CD8-positive, alpha-beta memory T cell (primary cell): ENCODE data around the gene STRA8. TPM values are rescaled to one million over a fixed set of nuclear protein-coding genes. Genes with fewer than 3 reads are reported as not detected.

Source experiments
- CTCF ChIA-PET: fragments of 350-600 bp; sonication (Branson Sonifier 250); formaldehyde crosslinking; loops from one replicate; lab custom pipeline; 2021; ENCODE audit warnings: antibody characterized with exemption; lab: Charles Lee
- POLR2A ChIA-PET: fragments of 350-600 bp; sonication (Branson Sonifier 250); formaldehyde crosslinking; loops from one replicate; lab custom pipeline; 2021; ENCODE audit warnings: antibody characterized with exemption; lab: Charles Lee
- DNase-seq, 5 donors: peaks; one replicate each; pipeline versions ENCODE4 v3.0.0 to v3.0.0-alpha.2; 2020 to 2022; ENCODE audit warnings: mixed read lengths in 1 of 5
- H3K27ac ChIP-seq: one replicate; pipeline ENCODE4 v1.7.0; 2013; ENCODE audit warnings: low read depth, mild to moderate bottlenecking, low read length, moderate library complexity
- H3K27me3 ChIP-seq: 2 replicates; pipeline ENCODE4 v1.7.0; 2013; ENCODE audit warnings: low read length, mild to moderate bottlenecking; ENCODE audit not compliant: insufficient read depth, poor library complexity, severe bottlenecking
- H3K36me3 ChIP-seq: 2 replicates; pipeline ENCODE4 v1.7.0; 2013; ENCODE audit warnings: mild to moderate bottlenecking, low read length, moderate library complexity; ENCODE audit not compliant: insufficient read depth
- H3K4me1 ChIP-seq: 2 replicates; pipeline ENCODE4 v1.7.0; 2013; ENCODE audit warnings: mild to moderate bottlenecking, low read length, moderate library complexity; ENCODE audit not compliant: insufficient read depth
- H3K4me3 ChIP-seq: 2 replicates; pipeline ENCODE4 v1.7.0; 2013; ENCODE audit warnings: mild to moderate bottlenecking, low read length
- H3K9me3 ChIP-seq: 2 replicates; pipeline ENCODE4 v1.7.0; 2013; ENCODE audit warnings: mild to moderate bottlenecking, low read length
- H3K27ac Mint-ChIP-seq, 8 donors: one replicate each; pipeline ENCODE4 v1.8.0; 2020 to 2021; ENCODE audit warnings: mixed read lengths in 8 of 8, mild to moderate bottlenecking in 6 of 8, inconsistent platforms in 3 of 8, moderate library complexity in 3 of 8
- H3K27me3 Mint-ChIP-seq, 2 donors: one replicate each; pipeline ENCODE4 v1.8.0; 2020 to 2021; ENCODE audit warnings: mixed read lengths in 2 of 2, mild to moderate bottlenecking in 1 of 2, moderate library complexity in 1 of 2
- H3K36me3 Mint-ChIP-seq, 3 donors: one replicate each; pipeline ENCODE4 v1.8.0; 2020 to 2021; ENCODE audit warnings: mixed read lengths in 3 of 3, inconsistent platforms in 1 of 3, mild to moderate bottlenecking in 1 of 3
- H3K4me1 Mint-ChIP-seq, 3 donors: one replicate each; pipeline ENCODE4 v1.8.0; 2020 to 2021; ENCODE audit warnings: mixed read lengths in 3 of 3, inconsistent platforms in 1 of 3, mild to moderate bottlenecking in 1 of 3
- H3K4me3 Mint-ChIP-seq, 7 donors: one replicate each; pipeline ENCODE4 v1.8.0; 2020 to 2021; ENCODE audit warnings: mixed read lengths in 7 of 7, mild to moderate bottlenecking in 6 of 7, moderate library complexity in 4 of 7, inconsistent platforms in 2 of 7
- H3K9me3 Mint-ChIP-seq, 5 donors: one replicate each; pipeline ENCODE4 v1.8.0; 2020 to 2022; ENCODE audit warnings: mixed read lengths in 5 of 5, mild to moderate bottlenecking in 3 of 5, moderate library complexity in 2 of 5, inconsistent platforms in 1 of 5
- polyA plus RNA-seq: library from polyadenylated mRNA; unstranded; fragments of 300-500 nt; fragmentation: Illumina TruSeq; gene quantifications from one replicate; pipeline ENCODE4 v1.2.3, GENCODE V29; 2021
- total RNA-seq, 2 experiments: library from RNA; stranded (reverse); gene quantifications; one replicate each; pipeline ENCODE4 v1.2.3, GENCODE V29; 2021

STRA8 gene
- total and polyA plus RNA-seq, 3 experiments from 2014 or later, result not detected

- no peaks in the 10 kb centered on the region for H3K36me3 ChIP-seq
- H3K27me3 ChIP-seq, result no peaks in the 10 kb centered on the region
- no peaks in the 10 kb centered on the region for H3K9me3 Mint-ChIP-seq
- CTCF ChIA-PET, result interaction anchor here (0.7 to 1.3 kb wide), 3 partner anchors 9 to 20 kb away, joined by 3 read pairs; no protein-coding TSS in a partner anchor
- H3K9me3 ChIP-seq, result no peaks in the 10 kb centered on the region
- H3K27ac ChIP-seq, result no peak overlapping the region
- DNase-seq, result no peak
- H3K36me3 Mint-ChIP-seq, result no peaks in the 10 kb centered on the region
- POLR2A ChIA-PET, result no interaction called here
- H3K4me1 ChIP-seq, result no peaks in the 10 kb centered on the region
- H3K4me1 Mint-ChIP-seq, result no peaks in the 10 kb centered on the region
- H3K4me3 ChIP-seq, result no peak overlapping the region
- peak overlapping the region in 1 of 8 donors; percentile 75 for H3K27ac Mint-ChIP-seq
- no peak overlapping the region for H3K4me3 Mint-ChIP-seq
- peaks cover 0 to 1% of the 10 kb centered on the region in 2 donors for H3K27me3 Mint-ChIP-seq
Measured at GRCh38 chr7:135253851-135254771, 20.5 kb downstream of the STRA8 start.

DNA sequence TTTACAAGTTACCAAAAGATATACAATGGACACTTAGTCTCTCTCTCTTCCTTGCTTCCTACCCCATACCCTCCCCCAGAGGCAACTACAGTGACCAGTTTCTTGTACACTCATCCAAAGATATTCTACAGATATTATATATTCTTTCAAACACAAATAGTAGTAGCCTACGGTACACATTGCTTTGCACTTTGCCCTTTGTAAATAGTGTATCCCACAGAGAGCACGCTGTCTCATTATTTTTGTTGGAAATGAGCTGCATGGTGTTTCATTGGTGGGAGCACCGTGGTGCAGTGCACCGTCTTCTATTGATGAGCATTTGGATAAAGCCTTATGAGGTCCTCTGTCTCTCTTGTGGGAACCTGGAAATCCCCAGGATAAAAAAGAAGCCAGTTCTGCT, 24.2 kb downstream of the STRA8 start:
- ChIA-PET POLR2A (no interaction called here), CTCF (no interaction called here)
- Mint-ChIP-seq H3K27ac (no peak overlapping the region), H3K36me3 (peaks cover 0 to 2% (median 0%) of the 10 kb centered on the region in 3 donors), H3K9me3 (peaks cover 0 to 2% (median 0%) of the 10 kb centered on the region in 5 donors), H3K27me3 (peaks cover 0 to 8% of the 10 kb centered on the region in 2 donors), H3K4me3 (no peak overlapping the region), H3K4me1 (no peaks in the 10 kb centered on the region)
- Histone ChIP-seq H3K4me3 (no peak overlapping the region), H3K9me3 (no peaks in the 10 kb centered on the region), H3K36me3 (no peaks in the 10 kb centered on the region), H3K27ac (no peak overlapping the region), H3K4me1 (no peaks in the 10 kb centered on the region), H3K27me3 (no peaks in the 10 kb centered on the region)
- no peak for DNase-seq

DNA sequence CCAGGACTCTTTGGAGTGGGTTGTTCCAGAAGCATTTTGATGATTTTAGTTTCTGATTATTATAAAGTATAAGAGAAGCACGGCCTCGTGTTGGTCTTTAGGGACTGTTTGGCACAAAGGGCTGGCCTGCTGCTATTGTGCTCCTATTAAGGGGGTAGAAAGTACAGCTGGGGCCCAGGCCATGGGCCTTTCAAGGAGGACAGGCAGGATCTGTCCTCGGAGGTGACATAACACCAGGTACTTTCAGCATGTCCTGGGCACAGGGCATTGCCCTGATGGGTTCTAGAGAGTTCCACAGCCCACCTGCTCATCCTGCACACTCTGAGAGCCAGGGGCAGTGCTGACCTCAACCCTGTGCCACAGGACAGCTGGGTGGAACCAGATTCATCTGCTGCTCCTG, 24.9 kb downstream of the STRA8 start:
- H3K27me3 ChIP-seq, result no peaks in the 10 kb centered on the region
- H3K27ac ChIP-seq, result no peak overlapping the region
- Mint-ChIP-seq H3K9me3 (peaks cover 0 to 2% (median 0%) of the 10 kb centered on the region in 5 donors), H3K36me3 (peaks cover 0 to 2% (median 0%) of the 10 kb centered on the region in 3 donors), H3K27me3 (peaks cover 0 to 8% of the 10 kb centered on the region in 2 donors), H3K4me3 (no peak overlapping the region), H3K4me1 (no peaks in the 10 kb centered on the region), H3K27ac (peak overlapping the region in 1 of 8 donors; percentile 61)
- no peak overlapping the region for H3K4me3 ChIP-seq
- H3K4me1 ChIP-seq, result no peaks in the 10 kb centered on the region
- POLR2A ChIA-PET, result no interaction called here
- no peaks in the 10 kb centered on the region for H3K36me3 ChIP-seq
- no peak for DNase-seq
- CTCF ChIA-PET, result no interaction called here
- H3K9me3 ChIP-seq, result no peaks in the 10 kb centered on the region

DNA sequence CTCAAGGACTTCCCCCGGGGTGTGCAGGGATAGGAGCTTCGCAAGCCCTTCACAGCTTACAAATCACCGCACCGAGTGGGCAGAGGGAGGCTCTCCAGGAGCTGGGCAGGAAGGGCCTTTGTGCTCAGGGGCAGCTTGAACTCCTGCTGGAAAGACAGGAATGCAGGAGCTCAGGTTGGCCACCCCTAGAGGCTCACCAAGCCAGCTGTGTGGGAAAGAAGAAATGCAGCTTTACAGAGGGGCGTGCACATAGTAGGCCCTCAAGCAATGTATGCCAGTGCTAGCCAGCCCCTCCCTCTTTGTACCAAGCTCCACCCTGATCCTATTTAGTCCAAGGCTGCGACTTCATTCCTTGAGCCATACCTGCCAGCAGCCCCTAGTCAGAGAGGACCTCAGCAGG, 26.1 kb downstream of the STRA8 start:
- H3K27ac ChIP-seq, result no peak overlapping the region
- ChIA-PET CTCF (interaction anchor here (3.3 kb wide), 1 partner anchor 14 kb away, joined by 13 read pairs; no protein-coding TSS in a partner anchor), POLR2A (no interaction called here)
- no peaks in the 10 kb centered on the region for H3K9me3 ChIP-seq
- H3K4me1 Mint-ChIP-seq, result no peaks in the 10 kb centered on the region
- H3K9me3 Mint-ChIP-seq, result peaks cover 0 to 3% (median 3%) of the 10 kb centered on the region in 5 donors
- peaks cover 0 to 2% (median 0%) of the 10 kb centered on the region in 3 donors for H3K36me3 Mint-ChIP-seq
- no peaks in the 10 kb centered on the region for H3K36me3 ChIP-seq
- no peaks in the 10 kb centered on the region for H3K4me1 ChIP-seq
- H3K4me3 Mint-ChIP-seq, result no peak overlapping the region
- H3K4me3 ChIP-seq, result no peak overlapping the region
- H3K27me3 Mint-ChIP-seq, result peaks cover 0 to 8% of the 10 kb centered on the region in 2 donors
- H3K27ac Mint-ChIP-seq, result no peak overlapping the region
- H3K27me3 ChIP-seq, result no peaks in the 10 kb centered on the region
- no peak for DNase-seq

DNA sequence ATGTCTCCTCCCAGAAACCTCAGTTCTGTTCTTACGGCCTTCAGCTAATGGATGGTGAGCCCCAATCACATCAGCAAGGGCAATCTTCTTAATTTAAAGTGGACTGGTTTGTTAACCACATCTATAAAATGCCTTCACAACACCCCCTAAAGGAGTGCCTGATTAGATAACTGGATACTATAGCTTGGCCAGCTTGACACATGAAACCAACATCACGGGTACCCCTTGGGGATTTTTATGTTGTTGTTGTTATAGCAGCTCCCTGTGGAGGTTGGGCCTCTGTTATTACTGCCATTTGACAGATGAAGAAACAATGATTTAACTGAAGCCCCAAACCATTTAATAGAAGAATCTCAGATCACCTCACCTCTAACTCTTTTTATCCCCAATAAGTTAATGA, 26.8 kb downstream of the STRA8 start:
- Mint-ChIP-seq H3K4me3 (no peak overlapping the region), H3K27ac (no peak overlapping the region), H3K9me3 (peaks cover under 1 to 7% (median 3%) of the 10 kb centered on the region in 5 donors), H3K27me3 (peaks cover 0 to 8% of the 10 kb centered on the region in 2 donors), H3K4me1 (no peaks in the 10 kb centered on the region), H3K36me3 (peaks cover 0 to 2% (median 0%) of the 10 kb centered on the region in 3 donors)
- no peaks in the 10 kb centered on the region for H3K36me3 ChIP-seq
- H3K27me3 ChIP-seq, result no peaks in the 10 kb centered on the region
- no peak overlapping the region for H3K27ac ChIP-seq
- ChIA-PET CTCF (interaction anchor here (0.8 to 3.3 kb wide), 2 partner anchors 14 to 21 kb away, joined by 3 to 13 read pairs; no protein-coding TSS in a partner anchor), POLR2A (no interaction called here)
- H3K9me3 ChIP-seq, result no peaks in the 10 kb centered on the region
- H3K4me1 ChIP-seq, result no peaks in the 10 kb centered on the region
- DNase-seq, result no peak
- H3K4me3 ChIP-seq, result no peak overlapping the region

- no peak for DNase-seq
- no peaks in the 10 kb centered on the region for H3K36me3 ChIP-seq
- ChIA-PET CTCF (interaction anchor here (0.8 to 3.3 kb wide), 2 partner anchors 13 to 20 kb away, joined by 3 to 13 read pairs; no protein-coding TSS in a partner anchor), POLR2A (no interaction called here)
- Mint-ChIP-seq H3K4me3 (no peak overlapping the region), H3K4me1 (no peaks in the 10 kb centered on the region), H3K9me3 (peaks cover 2 to 14% (median 6%) of the 10 kb centered on the region in 5 donors), H3K27me3 (peaks cover 0 to 8% of the 10 kb centered on the region in 2 donors), H3K36me3 (peaks cover 0 to 2% (median 0%) of the 10 kb centered on the region in 3 donors), H3K27ac (peak overlapping the region in 1 of 8 donors; percentile 38)
- H3K4me3 ChIP-seq, result no peak overlapping the region
- H3K4me1 ChIP-seq, result no peaks in the 10 kb centered on the region
- no peaks in the 10 kb centered on the region for H3K9me3 ChIP-seq
- H3K27ac ChIP-seq, result no peak overlapping the region
- H3K27me3 ChIP-seq, result no peaks in the 10 kb centered on the region
Measured at GRCh38 chr7:135260930-135261721, 27.5 kb downstream of the STRA8 start.

DNA sequence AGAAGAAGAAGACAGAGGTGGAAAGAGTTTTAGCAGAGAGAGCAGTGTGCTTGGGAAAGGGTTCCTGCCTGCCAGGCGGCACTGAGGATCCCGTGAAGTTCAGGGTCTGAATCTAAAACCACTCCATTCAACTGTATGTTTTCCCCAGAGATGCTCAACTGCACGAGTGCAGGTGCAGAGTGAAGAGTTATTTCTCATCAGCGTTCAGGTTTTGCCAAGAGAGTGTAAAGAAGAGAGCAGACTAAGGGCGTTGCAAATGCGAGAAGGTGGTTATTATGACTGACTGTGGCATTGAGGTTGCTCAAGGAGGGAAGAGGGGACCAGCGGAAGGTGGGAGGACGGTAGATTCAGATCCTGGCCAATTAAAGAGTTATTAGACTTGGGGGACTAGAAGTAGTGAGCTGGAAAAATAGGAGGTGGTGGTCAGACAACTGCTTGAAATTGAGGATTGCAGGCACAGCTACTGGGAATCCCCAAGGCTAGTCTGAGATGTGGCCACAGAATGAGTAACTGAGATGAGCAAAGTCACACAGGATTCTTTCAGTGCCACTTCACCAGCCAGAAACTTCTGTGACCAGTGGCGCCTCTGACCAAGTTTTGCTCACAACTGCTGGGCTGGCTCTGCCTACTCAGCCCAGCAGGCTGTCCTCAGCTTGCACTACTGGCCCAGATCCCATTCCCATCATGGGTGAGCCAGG, 29.1 kb downstream of the STRA8 start:
- CTCF ChIA-PET, result interaction anchor here (2.2 kb wide), 1 partner anchor 12 kb away, joined by 12 read pairs; no protein-coding TSS in a partner anchor
- H3K36me3 Mint-ChIP-seq, result peaks cover 0 to 2% (median 0%) of the 10 kb centered on the region in 3 donors
- H3K4me3 Mint-ChIP-seq, result no peak overlapping the region

More for the DNA sequence above, 29.1 kb downstream of the STRA8 start:
- Histone ChIP-seq H3K4me3 (no peak overlapping the region), H3K36me3 (no peaks in the 10 kb centered on the region), H3K27me3 (no peaks in the 10 kb centered on the region), H3K27ac (no peak overlapping the region), H3K9me3 (no peaks in the 10 kb centered on the region), H3K4me1 (no peaks in the 10 kb centered on the region)
- Mint-ChIP-seq H3K4me1 (no peaks in the 10 kb centered on the region), H3K9me3 (peaks cover 2 to 17% (median 7%) of the 10 kb centered on the region in 5 donors), H3K27me3 (peaks cover 1 to 11% of the 10 kb centered on the region in 2 donors), H3K27ac (no peak overlapping the region)
- POLR2A ChIA-PET, result no interaction called here
- no peak for DNase-seq
